Type B pancreatic cell (in vitro differentiated cells): ENCODE measurements around the gene PIK3R4. TPM values are rescaled to one million over a fixed set of nuclear protein-coding genes. Genes with fewer than 3 reads are reported as not detected.

Source experiments
- DNase-seq: peaks from one replicate; pipeline ENCODE4 v3.0.0; 2021; ENCODE audit warnings: mixed read lengths; ENCODE audit not compliant: unreplicated experiment; ENCODE audit errors: extremely low spot score
- H3K27ac Mint-ChIP-seq: 2 replicates; pipeline ENCODE4 v1.8.0; 2021; ENCODE audit warnings: mild to moderate bottlenecking, mixed read lengths
- H3K27me3 Mint-ChIP-seq: 2 replicates; pipeline ENCODE4 v1.8.0; 2021; ENCODE audit warnings: mixed read lengths
- H3K36me3 Mint-ChIP-seq: 2 replicates; pipeline ENCODE4 v1.8.0; 2021; ENCODE audit warnings: mixed read lengths
- H3K4me1 Mint-ChIP-seq: one replicate; pipeline ENCODE4 v1.8.0; 2021; ENCODE audit warnings: mixed read lengths; ENCODE audit not compliant: unreplicated experiment
- H3K4me3 Mint-ChIP-seq: 2 replicates; pipeline ENCODE4 v1.8.0; 2021; ENCODE audit warnings: mild to moderate bottlenecking, mixed read lengths
- H3K9me3 Mint-ChIP-seq: 2 replicates; pipeline ENCODE4 v1.8.0; 2021; ENCODE audit warnings: mixed read lengths
- total RNA-seq: library from RNA; stranded (reverse); gene quantifications from 2 replicates; pipeline ENCODE4 v1.2.1, GENCODE V29; 2021; ENCODE audit warnings: low replicate concordance
- TF ChIP-seq, protein P1 (sequence below): fragments of 200-600 bp; sonication (generic); conservative IDR thresholded peaks from 2 replicates; pipeline ENCODE4 v1.5.0; 2021; ENCODE audit warnings: antibody characterized with exemption, mild to moderate bottlenecking

Gene PIK3R4
- total RNA-seq, 1 donor from 2014 or later: 26.0 TPM

GRCh38 chr3:130679218-130679617 lies 67.4 kb downstream of the PIK3R4 start:
- no peaks in the 10 kb centered on the region for H3K9me3 Mint-ChIP-seq
- TF ChIP-seq, protein P1, sequence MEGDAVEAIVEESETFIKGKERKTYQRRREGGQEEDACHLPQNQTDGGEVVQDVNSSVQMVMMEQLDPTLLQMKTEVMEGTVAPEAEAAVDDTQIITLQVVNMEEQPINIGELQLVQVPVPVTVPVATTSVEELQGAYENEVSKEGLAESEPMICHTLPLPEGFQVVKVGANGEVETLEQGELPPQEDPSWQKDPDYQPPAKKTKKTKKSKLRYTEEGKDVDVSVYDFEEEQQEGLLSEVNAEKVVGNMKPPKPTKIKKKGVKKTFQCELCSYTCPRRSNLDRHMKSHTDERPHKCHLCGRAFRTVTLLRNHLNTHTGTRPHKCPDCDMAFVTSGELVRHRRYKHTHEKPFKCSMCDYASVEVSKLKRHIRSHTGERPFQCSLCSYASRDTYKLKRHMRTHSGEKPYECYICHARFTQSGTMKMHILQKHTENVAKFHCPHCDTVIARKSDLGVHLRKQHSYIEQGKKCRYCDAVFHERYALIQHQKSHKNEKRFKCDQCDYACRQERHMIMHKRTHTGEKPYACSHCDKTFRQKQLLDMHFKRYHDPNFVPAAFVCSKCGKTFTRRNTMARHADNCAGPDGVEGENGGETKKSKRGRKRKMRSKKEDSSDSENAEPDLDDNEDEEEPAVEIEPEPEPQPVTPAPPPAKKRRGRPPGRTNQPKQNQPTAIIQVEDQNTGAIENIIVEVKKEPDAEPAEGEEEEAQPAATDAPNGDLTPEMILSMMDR: no peak
- no peak for DNase-seq
- no peak overlapping the region for H3K4me3 Mint-ChIP-seq
- H3K36me3 Mint-ChIP-seq: peaks cover 34% of the 10 kb centered on the region
- H3K4me1 Mint-ChIP-seq: no peaks in the 10 kb centered on the region
- no peak overlapping the region for H3K27ac Mint-ChIP-seq
- no peaks in the 10 kb centered on the region for H3K27me3 Mint-ChIP-seq

GRCh38 chr3:130677343-130677742 lies 69.3 kb downstream of the PIK3R4 start:
- Mint-ChIP-seq H3K27me3 (no peaks in the 10 kb centered on the region), H3K9me3 (no peaks in the 10 kb centered on the region), H3K36me3 (peaks cover 26% of the 10 kb centered on the region), H3K4me1 (no peaks in the 10 kb centered on the region), H3K4me3 (no peak overlapping the region), H3K27ac (no peak overlapping the region)
- TF ChIP-seq, protein P1: no peak
- DNase-seq: no peak

DNA sequence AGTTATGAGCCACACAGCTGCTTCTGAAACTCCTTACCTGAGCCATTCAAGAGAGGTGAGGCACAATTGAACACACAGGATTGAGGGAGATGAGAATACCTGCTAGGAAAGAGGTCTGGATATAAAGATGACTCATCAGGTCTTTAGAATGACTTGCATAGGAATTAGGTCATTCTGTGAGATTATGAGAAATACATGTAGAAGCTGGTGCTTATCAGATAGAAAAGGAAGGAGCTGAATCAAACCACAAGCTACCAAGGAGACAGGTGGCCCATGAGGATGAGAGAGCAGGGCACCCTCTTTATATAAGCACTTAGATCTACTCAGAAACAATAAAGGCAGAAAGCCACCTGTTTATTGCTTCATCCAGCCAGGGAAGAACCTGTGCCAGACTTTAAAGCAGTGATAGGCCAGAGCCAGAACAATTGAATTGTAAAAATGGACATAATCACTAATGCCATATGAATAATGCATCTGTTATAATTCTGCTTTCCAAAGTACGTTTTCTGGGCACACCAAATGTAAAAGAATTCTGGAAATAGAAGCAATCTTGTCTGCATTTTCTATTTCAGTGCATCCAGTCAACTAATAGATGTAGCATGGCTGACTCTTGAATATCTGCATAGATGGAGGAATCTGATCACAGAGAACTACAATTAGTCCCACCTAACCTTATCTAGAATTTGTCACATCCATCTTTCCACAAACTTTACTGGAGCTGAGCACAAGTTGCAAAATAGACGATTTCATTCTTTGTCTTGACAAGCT lies 74.9 kb downstream of the PIK3R4 start:
- no peaks in the 10 kb centered on the region for H3K4me1 Mint-ChIP-seq
- TF ChIP-seq, protein P1: no peak
- peaks cover 21% of the 10 kb centered on the region for H3K36me3 Mint-ChIP-seq
- no peak overlapping the region for H3K27ac Mint-ChIP-seq
- no peaks in the 10 kb centered on the region for H3K9me3 Mint-ChIP-seq
- no peaks in the 10 kb centered on the region for H3K27me3 Mint-ChIP-seq
- no peak for DNase-seq
- H3K4me3 Mint-ChIP-seq: no peak overlapping the region

GRCh38 chr3:130669740-130670139 lies 76.9 kb downstream of the PIK3R4 start:
- TF ChIP-seq, protein P1: no peak
- DNase-seq: no peak
- Mint-ChIP-seq H3K4me3 (no peak overlapping the region), H3K4me1 (no peaks in the 10 kb centered on the region), H3K27ac (no peak overlapping the region), H3K27me3 (no peaks in the 10 kb centered on the region), H3K9me3 (no peaks in the 10 kb centered on the region), H3K36me3 (peaks cover 26% of the 10 kb centered on the region)

DNA sequence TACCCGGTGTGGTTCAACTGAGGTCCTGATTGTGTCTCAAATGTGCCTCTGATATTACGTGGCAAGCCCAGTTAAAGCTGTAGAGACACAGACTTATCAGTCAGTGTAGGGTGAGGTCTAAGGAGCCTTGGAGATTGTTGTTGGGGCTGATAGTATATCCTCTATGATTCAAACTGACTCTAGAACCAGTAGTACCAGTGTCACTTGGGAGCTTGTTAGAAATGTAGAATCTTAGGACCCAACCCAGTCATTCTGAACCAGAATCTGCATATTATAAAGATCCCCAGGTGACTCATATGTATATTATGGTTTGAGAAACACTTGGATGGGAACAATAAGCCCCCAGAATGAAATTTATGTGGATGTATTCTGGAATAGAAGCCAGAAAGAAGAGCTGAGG lies 83.5 kb downstream of the PIK3R4 start:
- Mint-ChIP-seq H3K9me3 (no peaks in the 10 kb centered on the region), H3K27me3 (no peaks in the 10 kb centered on the region), H3K36me3 (peaks cover 13% of the 10 kb centered on the region), H3K27ac (no peak overlapping the region), H3K4me1 (peaks cover 36% of the 10 kb centered on the region), H3K4me3 (no peak overlapping the region)
- DNase-seq: no peak
- TF ChIP-seq, protein P1: no peak
